GM19468 (cell line): ENCODE measurements around the gene FAM120A.
"Not testable (repeated sequence)": the region's sequence is repeated elsewhere in the genome, so short reads cannot be mapped to it uniquely, and the experiment has no call there.

Experiments
- ATAC-seq: cut with Tn5 transposase; IDR thresholded peaks from one replicate; pipeline ENCODE4 v1.9.1; 2021; ENCODE audit warnings: mild to moderate bottlenecking, moderate library complexity, moderate number of reproducible peaks; ENCODE audit not compliant: unreplicated experiment; ENCODE audit errors: extremely low read depth

FAM120A gene

GRCh38 chr9:93505541-93506132 is 54.2 kb downstream of the FAM120A start:
- no peak for ATAC-seq

GRCh38 chr9:93507768-93508167 is 56.3 kb downstream of the FAM120A start:
- no peak for ATAC-seq

GRCh38 chr9:93508207-93508606 is 56.7 kb downstream of the FAM120A start:
- no peak for ATAC-seq

GRCh38 chr9:93509084-93509483 is 57.6 kb downstream of the FAM120A start:
- ATAC-seq: no peak

- ATAC-seq: no peak
These were observed 58.6 kb downstream of the FAM120A start for GRCh38 chr9:93510041-93510440.

GRCh38 chr9:93511228-93511627 is 59.7 kb downstream of the FAM120A start:
- ATAC-seq: not testable (repeated sequence)

- ATAC-seq: not testable (repeated sequence)
These were observed 60.8 kb downstream of the FAM120A start for GRCh38 chr9:93512170-93512812.

GRCh38 chr9:93513606-93514005 is 62.1 kb downstream of the FAM120A start:
- ATAC-seq: no peak

- no peak for ATAC-seq
These were observed 65.8 kb downstream of the FAM120A start for GRCh38 chr9:93517331-93517730.

- no peak for ATAC-seq
These were observed 69.0 kb downstream of the FAM120A start for GRCh38 chr9:93520523-93520922.

GRCh38 chr9:93522736-93523135 is 71.3 kb downstream of the FAM120A start:
- ATAC-seq: no peak

GRCh38 chr9:93523518-93524144 is 72.1 kb downstream of the FAM120A start:
- no peak for ATAC-seq

GRCh38 chr9:93525476-93525875 is 74.0 kb downstream of the FAM120A start:
- ATAC-seq: no peak

GRCh38 chr9:93531374-93531773 is 79.9 kb downstream of the FAM120A start:
- no peak for ATAC-seq

- ATAC-seq: no peak
These were observed 80.7 kb downstream of the FAM120A start for GRCh38 chr9:93532141-93532540.

GRCh38 chr9:93533863-93534262 is 82.4 kb downstream of the FAM120A start:
- ATAC-seq: no peak

GRCh38 chr9:93536167-93536566 is 84.7 kb downstream of the FAM120A start:
- ATAC-seq: no peak

- no peak for ATAC-seq
These were observed 85.4 kb downstream of the FAM120A start for GRCh38 chr9:93536874-93537273.

- no peak for ATAC-seq
These were observed 88.8 kb downstream of the FAM120A start for GRCh38 chr9:93540305-93540704.

GRCh38 chr9:93541005-93541404 is 89.5 kb downstream of the FAM120A start:
- ATAC-seq: no peak

- ATAC-seq: no peak
These were observed 90.3 kb downstream of the FAM120A start for GRCh38 chr9:93541581-93542349.
